ENCODE data around the gene GOLGA8T.
"Not testable (repeated sequence)": the region's sequence is repeated elsewhere in the genome, so short reads cannot be mapped to it uniquely, and the experiment has no call there.

- TF ChIP-seq POLR2A, POLR2AphosphoS5 (IDR thresholded peaks at IDR 0.05): not testable (repeated sequence)
- TF ChIP-seq, protein P1, sequence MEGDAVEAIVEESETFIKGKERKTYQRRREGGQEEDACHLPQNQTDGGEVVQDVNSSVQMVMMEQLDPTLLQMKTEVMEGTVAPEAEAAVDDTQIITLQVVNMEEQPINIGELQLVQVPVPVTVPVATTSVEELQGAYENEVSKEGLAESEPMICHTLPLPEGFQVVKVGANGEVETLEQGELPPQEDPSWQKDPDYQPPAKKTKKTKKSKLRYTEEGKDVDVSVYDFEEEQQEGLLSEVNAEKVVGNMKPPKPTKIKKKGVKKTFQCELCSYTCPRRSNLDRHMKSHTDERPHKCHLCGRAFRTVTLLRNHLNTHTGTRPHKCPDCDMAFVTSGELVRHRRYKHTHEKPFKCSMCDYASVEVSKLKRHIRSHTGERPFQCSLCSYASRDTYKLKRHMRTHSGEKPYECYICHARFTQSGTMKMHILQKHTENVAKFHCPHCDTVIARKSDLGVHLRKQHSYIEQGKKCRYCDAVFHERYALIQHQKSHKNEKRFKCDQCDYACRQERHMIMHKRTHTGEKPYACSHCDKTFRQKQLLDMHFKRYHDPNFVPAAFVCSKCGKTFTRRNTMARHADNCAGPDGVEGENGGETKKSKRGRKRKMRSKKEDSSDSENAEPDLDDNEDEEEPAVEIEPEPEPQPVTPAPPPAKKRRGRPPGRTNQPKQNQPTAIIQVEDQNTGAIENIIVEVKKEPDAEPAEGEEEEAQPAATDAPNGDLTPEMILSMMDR (IDR thresholded peaks at IDR 0.05): not testable (repeated sequence)
Observed at GRCh38 chr15:30102890-30103289, 32.0 kb upstream of the GOLGA8T start.

Data from upper lobe of left lung (tissue), 4 donors.